Heart right ventricle (tissue), 16 donors: ENCODE measurements around the gene PLEKHO2. TPM values are rescaled to one million over a fixed set of nuclear protein-coding genes. Genes with fewer than 3 reads are reported as not detected.

ENCODE experiments used
- ATAC-seq, 8 donors: fragments of 200-7000 bp; cut with Tn5 transposase; one replicate each; pipeline ENCODE4 v1.9.1; 2020; ENCODE audit warnings: mild to moderate bottlenecking in 8 of 8, moderate library complexity in 8 of 8, moderate number of reproducible peaks in 1 of 8
- DNase-seq, 2 donors: peaks; one replicate each; pipeline ENCODE4 v3.0.0-alpha.2; 2020
- H3K27ac ChIP-seq, 10 donors: fragments of 200-600 bp; sonication (generic) in 2 of 10; one replicate each; pipeline versions ENCODE4 v1.5.0 to v1.8.0; 2020 to 2022; ENCODE audit warnings: mild to moderate bottlenecking in 3 of 10
- H3K27me3 ChIP-seq, 7 donors: fragments of 200-600 bp; one replicate each; pipeline ENCODE4 v1.8.0; 2021 to 2022; ENCODE audit warnings: mild to moderate bottlenecking in 2 of 7
- H3K36me3 ChIP-seq, 9 donors: fragments of 200-600 bp; sonication (generic) in 1 of 9; one replicate each; pipeline versions ENCODE4 v1.5.0 to v1.8.0; 2020 to 2022; ENCODE audit warnings: mild to moderate bottlenecking in 2 of 9
- H3K4me1 ChIP-seq, 9 donors: fragments of 200-600 bp; sonication (generic) in 1 of 9; one replicate each; pipeline versions ENCODE4 v1.5.0 to v1.8.0; 2020 to 2022; ENCODE audit warnings: mild to moderate bottlenecking in 4 of 9
- H3K4me3 ChIP-seq, 10 donors: fragments of 200-600 bp; sonication (generic) in 2 of 10; one replicate each; pipeline versions ENCODE4 v1.5.0 to v1.8.0; 2020 to 2022; ENCODE audit warnings: mild to moderate bottlenecking in 7 of 10, moderate library complexity in 2 of 10
- H3K9me3 ChIP-seq, 11 donors: fragments of 200-600 bp in 10 of 11; sonication (generic) in 2 of 11; one replicate each; pipeline versions ENCODE4 v1.5.0 to v1.8.0; 2013 to 2022; ENCODE audit warnings: mild to moderate bottlenecking in 2 of 11, control low read depth in 1 of 11, moderate library complexity in 1 of 11
- WGBS, 2 donors: extraction: QIAGEN DNeasy Blood & Tissue Kit; methylation state at CpG; one replicate each; pipeline ENCODE4 v1.1.7; 2013; ENCODE audit warnings: inconsistent platforms in 1 of 2; 5-methylcytosine and 5-hydroxymethylcytosine counted together
- intact Hi-C, 10 donors: fragments of 100-400 bp; cut with DNase I; formaldehyde crosslinking; loops; one replicate each; pipeline versions ENCODE4 v1.11.1 to v1.14.2; 2022
- polyA plus RNA-seq, 2 donors: library from polyadenylated mRNA; stranded (reverse); fragments of 200-250 nt; gene quantifications; one replicate each; pipeline ENCODE4 v1.2.3, GENCODE V29; 2013
- total RNA-seq, 10 donors: library from RNA; stranded (reverse); fragmentation: NEBNext Ultra II Directional in 3 of 10; extraction: Animal tissue kit (Norgen Biotek cat#: 25700) in 3 of 10; gene quantifications; one replicate each; pipeline versions ENCODE4 v1.2.1 to v1.2.4, GENCODE V29; 2021 to 2023
- TF ChIP-seq, protein P1 (sequence below), 9 donors: fragments of 200-600 bp; sonication (generic) in 2 of 9; IDR thresholded peaks; one replicate each; pipeline versions ENCODE4 v1.5.0 to v1.8.0; 2021 to 2022; ENCODE audit warnings: antibody characterized with exemption in 9 of 9, mild to moderate bottlenecking in 5 of 9, moderate library complexity in 1 of 9
- donor health status: Arrhythmogenic right ventricular cardiomyopathy.
- donor health status: ischemic (EF 13 %, LVEDD 7.1; RV severe dilation, severe dysfunction).
- donor health status: healthy with polysubstance abuse.
- donor health status: DM: no; HTN: yes; CAD: no.
- donor health status: DM: no; HTN: no; CAD: no.
- donor health status: ischemic (EF 25% LVEDD 6.9; RV normal size, moderate dysfunction).
- donor health status: ischemic (EF 25% LVEDD 5.7; RV mildly dilated, moderate dysfunction).
- donor health status: healthy.
- donor health status: DM: yes; HTN: yes; CAD: no.
- donor health status: Ischemic cardiomyopathy.
- donor health status: ischemic (EF 35%, LVEDD 5.7; RV mildly dilated, moderate dysfunction).
- donor health status: nonischemic (EF 11% LVEDD 7.7; RV severe dilation, severe dysfunction).
- donor health status: DM: yes; HTN: yes; CAD: no.
- donor health status: PGD.
- donor health status: ischemic (EF 29% LVEDD 5.4; RV normal size, mild dysfunction).
- donor health status: nonischemic (EF 23%, LVEDD 6.1; RV moderate dilation, normal function).

Gene PLEKHO2
- total and polyA plus RNA-seq, 12 donors: 5.9 to 24.2 (median 9.7) TPM

DNA sequence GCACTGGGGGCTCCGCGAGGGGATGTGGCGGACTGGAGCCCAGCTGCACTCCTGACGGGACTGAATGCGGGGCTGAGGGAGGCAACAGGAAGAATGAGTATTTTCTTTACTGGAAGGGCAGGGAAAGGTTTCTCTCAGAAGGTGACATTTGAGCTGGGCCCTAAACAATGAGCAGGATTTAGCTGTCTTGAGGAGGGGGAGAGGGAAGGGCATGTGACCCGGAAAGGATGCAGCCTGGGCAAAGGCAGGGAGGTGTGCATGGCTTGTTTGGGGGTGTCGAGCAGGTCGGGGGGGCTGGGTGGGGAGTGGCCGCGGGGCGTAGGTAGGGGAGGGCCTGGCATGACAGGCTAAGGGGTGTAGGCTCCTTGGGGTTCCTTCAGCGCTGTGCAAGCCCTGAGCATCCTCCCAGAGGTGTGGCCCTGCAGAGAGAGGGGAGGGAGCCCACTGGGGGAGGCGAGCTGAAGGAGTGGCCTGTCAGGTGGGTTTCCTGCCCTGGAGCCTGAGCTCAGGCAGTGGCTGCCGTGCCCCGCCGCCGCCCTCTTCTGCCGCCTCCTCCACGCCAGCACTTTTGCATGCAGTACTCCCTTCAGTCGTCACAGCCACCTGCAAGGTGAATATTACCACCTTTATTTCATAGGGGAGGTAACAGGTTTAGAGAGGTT is 52.8 kb downstream of the PLEKHO2 start:
- intact Hi-C loops: loop anchor here in 5 of 10 donors (2.0 to 5.0 kb wide), 3 partner anchors 52 to 57 kb away; partner anchors contain the start of gene PLEKHO2 (in 4 of the 5)
- H3K27ac ChIP-seq: peak overlapping the region; percentile 64 to 98 (median 89)
- H3K4me3 ChIP-seq: peak overlapping the region in 9 of 10 donors; percentile 1 to 48 (median 38)
- no peaks in the 10 kb centered on the region for H3K27me3 ChIP-seq
- TF ChIP-seq, protein P1, sequence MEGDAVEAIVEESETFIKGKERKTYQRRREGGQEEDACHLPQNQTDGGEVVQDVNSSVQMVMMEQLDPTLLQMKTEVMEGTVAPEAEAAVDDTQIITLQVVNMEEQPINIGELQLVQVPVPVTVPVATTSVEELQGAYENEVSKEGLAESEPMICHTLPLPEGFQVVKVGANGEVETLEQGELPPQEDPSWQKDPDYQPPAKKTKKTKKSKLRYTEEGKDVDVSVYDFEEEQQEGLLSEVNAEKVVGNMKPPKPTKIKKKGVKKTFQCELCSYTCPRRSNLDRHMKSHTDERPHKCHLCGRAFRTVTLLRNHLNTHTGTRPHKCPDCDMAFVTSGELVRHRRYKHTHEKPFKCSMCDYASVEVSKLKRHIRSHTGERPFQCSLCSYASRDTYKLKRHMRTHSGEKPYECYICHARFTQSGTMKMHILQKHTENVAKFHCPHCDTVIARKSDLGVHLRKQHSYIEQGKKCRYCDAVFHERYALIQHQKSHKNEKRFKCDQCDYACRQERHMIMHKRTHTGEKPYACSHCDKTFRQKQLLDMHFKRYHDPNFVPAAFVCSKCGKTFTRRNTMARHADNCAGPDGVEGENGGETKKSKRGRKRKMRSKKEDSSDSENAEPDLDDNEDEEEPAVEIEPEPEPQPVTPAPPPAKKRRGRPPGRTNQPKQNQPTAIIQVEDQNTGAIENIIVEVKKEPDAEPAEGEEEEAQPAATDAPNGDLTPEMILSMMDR (IDR thresholded peaks at IDR 0.05): no peak
- DNase-seq (peak in 1 of 2 donors; percentile 36), ATAC-seq (peak in 4 of 8 donors; percentile 2 to 5 (median 2))
- 46 to 49% methylated on average over 20 of the region's 20 CpGs for WGBS, 2 donors
- peaks cover 22 to 86% (median 55%) of the 10 kb centered on the region in 9 donors for H3K4me1 ChIP-seq
- H3K36me3 ChIP-seq: no peaks in the 10 kb centered on the region
- H3K9me3 ChIP-seq: no peaks in the 10 kb centered on the region

DNA sequence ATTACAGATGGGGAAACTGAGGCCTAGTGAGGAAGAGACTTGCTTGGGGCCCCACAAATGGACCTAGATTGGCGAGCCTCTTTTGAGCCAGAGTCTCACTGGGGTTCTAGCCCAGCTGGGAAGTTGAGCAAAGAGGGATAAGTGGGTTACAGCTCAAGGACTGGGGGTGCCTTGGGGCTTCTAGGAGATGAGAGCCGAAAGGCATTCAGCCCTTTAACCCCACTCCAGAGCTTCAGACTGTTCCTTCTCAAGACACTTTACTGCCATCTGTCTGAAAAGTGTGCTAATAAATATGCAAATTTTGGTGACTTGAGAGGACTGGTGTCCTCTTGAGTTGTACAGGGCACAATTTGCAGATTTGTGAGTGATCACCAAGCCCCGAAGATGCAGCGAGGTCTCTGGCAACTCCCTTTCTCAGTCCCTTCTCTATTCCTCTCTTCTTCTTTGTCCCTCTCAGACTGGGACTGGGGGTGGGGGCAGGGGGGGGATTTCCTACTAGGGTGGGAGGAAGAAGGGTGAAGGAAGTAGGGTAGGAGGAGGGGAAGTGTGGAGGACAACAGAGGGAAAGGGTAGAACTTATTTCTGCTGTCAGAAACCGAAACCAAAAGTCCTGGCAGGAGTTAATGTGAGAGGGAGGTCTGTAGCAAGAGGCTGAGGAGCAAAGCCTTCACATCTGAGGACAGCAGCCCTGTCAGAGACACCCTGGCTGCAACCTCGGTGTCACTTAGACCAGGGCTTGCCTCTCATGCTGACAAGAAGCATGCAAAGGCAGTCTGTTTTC is 53.8 kb downstream of the PLEKHO2 start:
- Histone ChIP-seq H3K9me3 (peaks cover 0 to 5% (median 0%) of the 10 kb centered on the region in 11 donors), H3K27ac (peak overlapping the region in 9 of 10 donors; percentile 81 to 98 (median 91)), H3K4me3 (peak overlapping the region in 8 of 10 donors; percentile 10 to 42 (median 24)), H3K36me3 (no peaks in the 10 kb centered on the region), H3K27me3 (no peaks in the 10 kb centered on the region), H3K4me1 (peaks cover 22 to 86% (median 55%) of the 10 kb centered on the region in 9 donors)
- DNase-seq (peak in 1 of 2 donors; percentile 52), ATAC-seq (peak in 7 of 8 donors; percentile 1 to 31 (median 10))
- intact Hi-C loops: loop anchor here in 6 of 10 donors (2.0 to 5.0 kb wide), 3 partner anchors 53 to 58 kb away; partner anchors contain the start of gene PLEKHO2 (in 5 of the 6)
- TF ChIP-seq, protein P1 (IDR thresholded peaks at IDR 0.05): peak in 4 of 9 donors; percentile 8 to 21 (median 14)
- WGBS, 2 donors: 38 to 49% methylated on average over 6 of the region's 6 CpGs

DNA sequence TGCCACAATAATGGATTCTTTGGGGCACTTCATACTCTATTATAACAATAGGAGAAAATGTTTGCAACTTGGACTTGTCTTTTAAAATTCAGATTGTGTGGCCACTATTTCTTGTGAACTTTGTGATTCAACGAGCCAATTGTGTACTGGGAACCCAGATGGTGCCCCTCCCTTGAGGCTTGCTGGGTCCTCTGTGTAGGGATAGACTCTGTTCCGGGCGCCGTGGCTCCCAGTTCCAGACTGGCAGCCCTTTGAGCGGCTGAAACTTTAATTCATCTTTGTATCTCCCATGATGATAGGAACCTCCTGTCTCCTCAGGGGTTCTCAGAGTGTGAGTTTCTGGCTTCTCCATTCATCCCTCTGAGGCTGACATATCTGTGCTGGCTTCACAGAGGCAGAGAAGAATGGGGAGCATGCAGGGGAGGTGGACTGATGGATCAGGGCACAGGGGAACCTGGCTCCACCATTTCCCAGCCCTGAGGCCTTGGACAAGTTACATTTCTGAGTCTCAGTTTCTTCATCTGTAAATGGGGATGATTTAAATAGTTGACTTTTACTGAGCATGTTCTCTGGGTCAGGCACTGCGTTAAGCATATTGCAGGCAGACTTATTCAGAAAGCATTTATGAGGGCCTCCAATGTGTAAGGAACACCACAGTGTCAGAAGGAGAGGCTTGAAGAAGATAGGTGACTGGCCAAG is 54.8 kb downstream of the PLEKHO2 start:
- WGBS, 2 donors: 90% methylated on average over 6 of the region's 6 CpGs
- H3K9me3 ChIP-seq: peaks cover 0 to 15% (median 8%) of the 10 kb centered on the region in 11 donors
- ATAC-seq: no peak
- H3K4me1 ChIP-seq: peaks cover 22 to 80% (median 55%) of the 10 kb centered on the region in 9 donors
- DNase-seq: no peak
- intact Hi-C loops: loop anchor here in 4 of 10 donors (2.0 to 5.0 kb wide), 3 partner anchors 54 to 59 kb away; partner anchors contain the start of gene PLEKHO2 (in 3 of the 4)
- H3K27me3 ChIP-seq: no peaks in the 10 kb centered on the region
- no peaks in the 10 kb centered on the region for H3K36me3 ChIP-seq
- TF ChIP-seq, protein P1 (IDR thresholded peaks at IDR 0.05): no peak
- peak overlapping the region in 1 of 10 donors; percentile 36 for H3K4me3 ChIP-seq
- peak overlapping the region; percentile 6 to 98 (median 89) for H3K27ac ChIP-seq
